ENCODE data around the gene STING1.
"Not testable (repeated sequence)": the region's sequence is repeated elsewhere in the genome, so short reads cannot be mapped to it uniquely, and the experiment has no call there.

The STING1 gene

DNA sequence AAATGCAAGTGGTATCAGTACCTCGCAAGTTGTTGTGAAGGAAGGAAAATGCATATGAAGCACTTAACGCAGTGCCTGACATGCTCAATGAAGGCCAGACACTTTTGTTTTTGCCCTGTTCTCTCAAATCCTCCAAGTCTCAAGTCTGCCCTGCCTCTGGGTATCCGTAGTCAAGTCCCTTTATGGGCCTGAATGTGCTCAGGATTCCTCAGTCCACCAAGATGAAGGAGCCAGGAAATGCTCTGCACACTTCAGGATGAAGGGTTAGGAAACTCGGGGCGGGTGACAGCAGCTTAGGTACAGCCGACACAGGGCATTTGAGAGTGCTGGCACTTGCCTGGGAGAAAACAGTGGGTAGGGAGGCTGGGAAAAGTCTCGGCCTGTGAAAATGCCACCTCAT is 21.4 kb downstream of the STING1 start:
- DNase-seq = no peak

- no peak for DNase-seq
Observed at GRCh38 chr5:139460455-139460854, 22.1 kb downstream of the STING1 start.

DNA sequence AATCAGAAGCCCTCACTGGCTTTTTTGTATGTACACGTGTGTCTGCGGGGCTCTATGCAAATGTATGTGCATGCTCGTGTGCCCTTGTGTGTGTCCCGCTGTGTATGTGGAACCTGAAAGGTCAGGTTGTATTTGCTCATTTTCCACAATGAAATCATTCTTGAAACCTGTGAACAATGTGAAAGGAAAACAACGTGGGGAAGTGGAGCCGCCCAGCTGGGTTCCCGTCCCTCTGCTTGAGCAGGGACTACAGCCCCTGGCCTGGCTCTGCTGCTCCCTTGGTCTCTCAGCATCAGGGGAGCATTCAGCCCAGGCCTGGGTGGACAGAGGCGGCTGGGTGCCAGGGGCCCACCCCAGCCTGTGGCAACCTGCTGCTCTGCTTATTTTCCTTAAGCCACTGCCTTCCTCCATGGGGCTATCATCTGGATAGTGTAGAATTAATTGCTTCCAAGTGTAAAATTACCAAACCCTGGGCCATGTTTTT is 23.1 kb downstream of the STING1 start:
- DNase-seq = no peak

GRCh38 chr5:139458580-139459407 is 23.8 kb downstream of the STING1 start:
- DNase-seq = no peak

- no peak for DNase-seq
Observed at GRCh38 chr5:139457653-139458306, 24.8 kb downstream of the STING1 start.

GRCh38 chr5:139457241-139457640 is 25.3 kb downstream of the STING1 start:
- DNase-seq = no peak

- DNase-seq = no peak
Observed at GRCh38 chr5:139456776-139457175, 25.8 kb downstream of the STING1 start.

DNA sequence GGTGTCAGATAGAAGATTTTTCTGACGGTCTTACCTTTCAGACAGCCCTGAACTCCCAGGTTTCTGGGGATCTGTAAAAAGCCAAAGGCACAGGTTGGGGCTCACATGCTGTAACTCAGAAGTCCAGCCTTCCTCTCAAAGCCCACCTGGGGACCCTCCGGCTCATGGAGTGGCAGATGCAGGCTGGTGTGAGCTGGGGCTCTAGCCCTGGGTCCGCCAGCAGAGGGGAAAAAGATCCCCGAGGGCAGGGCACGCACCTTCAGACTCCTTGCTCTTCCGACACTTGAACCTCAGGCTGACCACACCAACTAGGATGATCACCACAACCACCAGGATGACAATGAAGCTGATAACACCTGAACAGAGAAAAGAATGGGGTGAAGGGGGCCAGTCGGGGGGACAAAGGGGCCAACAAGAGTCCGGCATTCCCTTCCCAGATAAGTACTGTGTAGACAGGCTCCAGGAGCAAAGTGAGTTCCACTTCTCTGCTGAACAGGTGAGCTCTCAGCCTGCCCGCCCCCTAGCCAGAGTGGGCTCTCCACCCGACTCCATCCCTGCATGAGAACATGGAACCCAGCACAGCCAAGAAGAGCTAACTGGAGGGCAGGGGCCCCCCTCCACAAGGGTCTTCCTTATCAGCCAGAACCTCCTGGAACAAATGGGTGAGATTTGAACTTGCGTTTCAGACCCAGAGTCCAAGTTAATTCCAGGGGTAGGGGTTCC is 27.8 kb downstream of the STING1 start:
- DNase-seq = no peak

- DNase-seq = no peak
Observed at GRCh38 chr5:139453683-139454567, 28.6 kb downstream of the STING1 start.

GRCh38 chr5:139451878-139452660 is 30.5 kb downstream of the STING1 start:
- no peak for DNase-seq

GRCh38 chr5:139451176-139451575 is 31.4 kb downstream of the STING1 start:
- DNase-seq = no peak

- no peak for DNase-seq
Observed at GRCh38 chr5:139446956-139447779, 35.4 kb downstream of the STING1 start.

- DNase-seq = no peak
Observed at GRCh38 chr5:139445325-139446170, 37.0 kb downstream of the STING1 start.

DNA sequence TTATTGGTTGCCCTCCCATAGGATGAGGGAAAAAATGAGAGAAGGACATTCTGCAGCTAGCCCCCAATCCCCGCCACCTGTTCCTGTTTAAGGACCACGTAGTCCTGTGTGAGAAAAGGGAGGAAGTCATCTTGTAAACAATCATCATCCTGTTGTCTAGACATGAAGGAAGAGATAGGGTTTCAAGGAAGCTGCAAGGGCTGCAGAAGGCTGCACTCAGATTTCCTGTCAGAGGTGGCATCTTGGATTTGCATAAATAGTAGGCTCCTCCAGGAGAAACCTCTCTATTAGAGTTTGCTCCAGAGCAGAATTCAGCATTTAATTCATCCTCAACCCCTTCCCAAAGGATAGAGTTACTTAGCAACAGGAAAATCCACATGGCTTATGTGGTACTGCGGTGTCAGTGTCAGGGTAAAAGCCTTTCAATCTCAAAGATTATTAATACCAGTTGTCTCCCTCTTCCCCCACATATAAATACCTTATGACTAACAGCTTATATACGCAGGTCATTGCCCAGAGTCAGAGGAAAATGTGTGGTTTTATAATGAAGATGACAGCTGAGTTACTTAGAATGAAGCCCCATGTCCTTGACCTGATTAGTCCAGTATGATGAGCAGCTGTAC is 38.6 kb downstream of the STING1 start:
- no peak for DNase-seq

DNA sequence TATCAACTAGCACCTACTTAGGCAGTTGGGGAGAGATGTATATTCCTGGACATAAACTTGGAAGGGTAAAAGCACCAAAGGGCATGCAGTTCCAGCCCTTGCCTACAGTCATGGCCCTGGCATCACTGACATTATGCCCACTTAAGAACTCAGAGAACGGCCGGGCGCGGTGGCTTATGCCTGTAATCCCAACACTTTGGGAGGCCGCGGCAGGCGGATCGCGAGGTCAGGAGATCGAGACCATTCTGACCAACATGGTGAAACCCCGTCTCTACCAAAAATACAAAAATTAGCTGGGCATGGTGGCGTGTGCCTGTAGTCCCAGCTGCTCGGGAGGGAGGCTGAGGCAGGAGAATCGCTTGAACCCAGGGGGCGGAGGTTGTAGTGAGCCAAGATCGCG is 42.1 kb downstream of the STING1 start:
- not testable (repeated sequence) for DNase-seq

- peak; percentile 93 for DNase-seq
Observed at GRCh38 chr5:139439013-139439903, 43.3 kb downstream of the STING1 start, which contains the start of gene DNAJC18. TSS of gene DNAJC18 (minus strand) at chr5:139439525. CDS start at chr5:139439445, 80 bp downstream.

DNA sequence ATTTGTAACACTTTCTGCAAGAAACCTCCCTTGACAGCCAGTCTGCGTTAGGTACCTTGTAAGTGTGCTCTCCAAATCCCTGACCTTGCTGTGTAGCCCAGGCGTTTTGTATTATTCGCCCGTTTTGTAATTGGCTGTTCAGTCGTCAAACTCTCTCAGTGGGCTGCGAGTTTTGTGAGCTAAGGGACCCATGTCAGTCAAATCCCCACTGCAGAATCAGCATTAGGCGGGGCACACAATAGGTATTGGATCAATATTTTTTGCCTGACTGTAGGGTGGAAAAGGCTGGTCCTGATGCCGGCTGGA is 43.9 kb downstream of the STING1 start:
- no peak for DNase-seq

- DNase-seq = no peak
Observed at GRCh38 chr5:139435676-139436075, 46.9 kb downstream of the STING1 start.
